ENCODE data around the gene PDE11A. TPM values are rescaled to one million over a fixed set of nuclear protein-coding genes. Genes with fewer than 3 reads are reported as not detected.

PDE11A gene
- total RNA-seq, 1 donor from 2014 or later, result not detected

- ATAC-seq (ENCODE audit: low read depth), result no peak
- no peaks in the 10 kb centered on the region for H3K9me3 Mint-ChIP-seq
- H3K27me3 Mint-ChIP-seq, result no peaks in the 10 kb centered on the region
- H3K4me3 Mint-ChIP-seq, result no peak overlapping the region
- H3K36me3 Mint-ChIP-seq (ENCODE audit: low read depth), result no peaks in the 10 kb centered on the region
- no peak overlapping the region for H3K27ac Mint-ChIP-seq
- POLR2A ChIA-PET, result no interaction called here
- intact Hi-C loops (cut with micrococcal nuclease), result no loop called here
- no peak for DNase-seq
- CTCF ChIA-PET, result no interaction called here
- no peaks in the 10 kb centered on the region for H3K4me1 Mint-ChIP-seq
- TF ChIP-seq, protein P1, sequence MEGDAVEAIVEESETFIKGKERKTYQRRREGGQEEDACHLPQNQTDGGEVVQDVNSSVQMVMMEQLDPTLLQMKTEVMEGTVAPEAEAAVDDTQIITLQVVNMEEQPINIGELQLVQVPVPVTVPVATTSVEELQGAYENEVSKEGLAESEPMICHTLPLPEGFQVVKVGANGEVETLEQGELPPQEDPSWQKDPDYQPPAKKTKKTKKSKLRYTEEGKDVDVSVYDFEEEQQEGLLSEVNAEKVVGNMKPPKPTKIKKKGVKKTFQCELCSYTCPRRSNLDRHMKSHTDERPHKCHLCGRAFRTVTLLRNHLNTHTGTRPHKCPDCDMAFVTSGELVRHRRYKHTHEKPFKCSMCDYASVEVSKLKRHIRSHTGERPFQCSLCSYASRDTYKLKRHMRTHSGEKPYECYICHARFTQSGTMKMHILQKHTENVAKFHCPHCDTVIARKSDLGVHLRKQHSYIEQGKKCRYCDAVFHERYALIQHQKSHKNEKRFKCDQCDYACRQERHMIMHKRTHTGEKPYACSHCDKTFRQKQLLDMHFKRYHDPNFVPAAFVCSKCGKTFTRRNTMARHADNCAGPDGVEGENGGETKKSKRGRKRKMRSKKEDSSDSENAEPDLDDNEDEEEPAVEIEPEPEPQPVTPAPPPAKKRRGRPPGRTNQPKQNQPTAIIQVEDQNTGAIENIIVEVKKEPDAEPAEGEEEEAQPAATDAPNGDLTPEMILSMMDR (IDR thresholded peaks at IDR 0.05), result no peak
Observed at GRCh38 chr2:177887722-177888121, 184.9 kb downstream of the PDE11A start.

DNA sequence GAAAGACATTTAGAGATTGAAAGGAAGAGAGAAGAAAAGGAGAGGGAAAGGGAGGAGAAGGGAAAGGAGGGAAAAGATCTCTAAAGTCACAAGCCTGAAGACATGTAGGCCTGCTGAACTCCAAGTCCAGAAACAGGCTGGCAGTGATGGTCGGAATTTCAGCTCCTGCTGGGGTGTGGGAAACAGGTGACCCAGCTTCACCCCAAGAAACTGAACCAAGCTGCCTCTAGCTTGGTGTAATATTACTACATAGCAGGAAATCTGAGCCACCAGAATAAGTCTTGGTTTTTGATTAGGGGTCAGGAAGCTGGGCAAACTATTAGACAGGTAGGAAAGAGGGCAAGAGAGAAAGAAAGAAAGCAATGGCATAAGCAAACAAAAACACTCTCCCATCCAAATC is 185.8 kb downstream of the PDE11A start:
- Mint-ChIP-seq H3K4me1 (no peaks in the 10 kb centered on the region), H3K27me3 (no peaks in the 10 kb centered on the region), H3K27ac (no peak overlapping the region), H3K4me3 (no peak overlapping the region), H3K9me3 (no peaks in the 10 kb centered on the region), H3K36me3 (ENCODE audit: low read depth) (no peaks in the 10 kb centered on the region)
- intact Hi-C loops (cut with micrococcal nuclease), result no loop called here
- ChIA-PET POLR2A (no interaction called here), CTCF (no interaction called here)
- TF ChIP-seq, protein P1 (IDR thresholded peaks at IDR 0.05), result no peak
- DNase-seq, result no peak
- no peak for ATAC-seq (ENCODE audit: low read depth)

DNA sequence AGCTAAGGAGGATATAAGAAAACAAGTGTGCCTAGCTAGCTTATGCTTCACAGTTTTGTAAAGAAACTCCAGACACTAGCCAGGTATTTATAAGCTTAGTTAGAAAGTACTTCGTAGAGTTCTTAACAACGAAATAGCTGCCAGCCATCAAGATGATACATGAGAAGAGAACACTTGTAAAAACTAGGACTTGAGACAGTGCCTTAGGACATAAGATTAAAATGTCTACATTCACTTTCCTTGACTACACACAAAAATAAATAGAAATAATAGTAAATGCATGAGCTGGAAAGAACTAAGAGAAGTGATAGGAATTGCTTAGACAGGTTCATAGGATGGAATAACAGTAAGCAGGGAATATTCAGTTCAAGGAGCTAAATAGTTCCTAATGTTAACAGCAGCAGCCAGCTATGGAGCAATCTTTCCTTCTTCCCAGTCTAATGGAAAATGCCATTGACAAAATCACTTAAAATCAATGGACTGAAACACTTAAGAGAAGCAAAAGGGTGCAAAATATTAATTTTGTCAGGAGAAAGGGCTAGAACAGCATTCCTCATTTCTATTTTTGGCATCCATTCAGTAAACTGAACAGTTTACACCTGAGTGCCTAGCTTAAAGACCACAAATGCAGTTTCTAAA is 186.6 kb downstream of the PDE11A start:
- no peak for DNase-seq
- no peak overlapping the region for H3K27ac Mint-ChIP-seq
- no peaks in the 10 kb centered on the region for H3K36me3 Mint-ChIP-seq (ENCODE audit: low read depth)
- ATAC-seq (ENCODE audit: low read depth), result no peak
- H3K27me3 Mint-ChIP-seq, result no peaks in the 10 kb centered on the region
- ChIA-PET CTCF (no interaction called here), POLR2A (no interaction called here)
- TF ChIP-seq, protein P1 (IDR thresholded peaks at IDR 0.05), result no peak
- H3K9me3 Mint-ChIP-seq, result peaks cover under 1% of the 10 kb centered on the region
- intact Hi-C loops (cut with micrococcal nuclease), result no loop called here
- no peak overlapping the region for H3K4me3 Mint-ChIP-seq
- no peaks in the 10 kb centered on the region for H3K4me1 Mint-ChIP-seq

DNA sequence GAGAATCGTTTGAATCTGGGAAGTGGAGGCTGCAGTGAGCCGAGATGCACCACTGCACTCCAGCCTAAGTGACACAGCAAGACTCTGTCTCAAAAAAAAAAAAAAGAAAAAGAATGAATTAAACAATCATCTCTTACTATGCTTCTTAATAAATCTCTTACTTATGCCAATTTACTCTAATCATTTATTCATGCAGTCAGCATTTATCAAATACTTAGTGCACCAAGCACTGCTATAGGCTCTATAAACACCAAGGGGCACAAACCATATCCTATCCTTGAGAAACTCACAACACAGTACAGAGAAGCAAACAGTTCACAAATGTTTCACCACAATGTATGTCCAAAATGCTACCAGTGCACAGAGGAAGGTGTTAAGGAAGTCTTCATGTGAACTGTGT is 189.4 kb downstream of the PDE11A start:
- no peaks in the 10 kb centered on the region for H3K36me3 Mint-ChIP-seq (ENCODE audit: low read depth)
- ATAC-seq (ENCODE audit: low read depth) (no peak), DNase-seq (no peak)
- H3K9me3 Mint-ChIP-seq, result peaks cover 5% of the 10 kb centered on the region
- intact Hi-C loops (cut with micrococcal nuclease), result no loop called here
- ChIA-PET CTCF (no interaction called here), POLR2A (no interaction called here)
- TF ChIP-seq, protein P1 (IDR thresholded peaks at IDR 0.05), result no peak
- H3K27me3 Mint-ChIP-seq, result no peaks in the 10 kb centered on the region
- no peaks in the 10 kb centered on the region for H3K4me1 Mint-ChIP-seq
- H3K27ac Mint-ChIP-seq, result no peak overlapping the region
- no peak overlapping the region for H3K4me3 Mint-ChIP-seq

DNA sequence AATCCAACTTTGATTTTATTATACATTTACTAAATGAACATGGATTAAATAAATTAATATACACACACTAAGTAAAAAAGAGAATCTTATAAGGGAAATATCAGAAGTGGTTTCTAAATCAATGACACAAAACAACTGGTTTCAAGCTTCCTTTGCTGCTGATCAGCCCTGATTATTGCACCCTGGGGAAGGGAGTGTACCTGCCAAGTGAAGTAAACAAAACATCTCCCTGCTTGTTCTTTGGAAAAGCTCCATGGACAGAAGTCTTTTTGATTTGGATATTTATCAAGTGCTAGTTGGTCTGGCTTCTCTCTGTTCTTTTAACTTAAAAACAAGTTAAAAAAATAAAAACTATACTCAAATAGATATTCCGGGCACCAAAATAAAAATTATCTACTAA is 190.1 kb downstream of the PDE11A start:
- Mint-ChIP-seq H3K4me1 (no peaks in the 10 kb centered on the region), H3K36me3 (ENCODE audit: low read depth) (no peaks in the 10 kb centered on the region), H3K27ac (no peak overlapping the region), H3K27me3 (no peaks in the 10 kb centered on the region), H3K4me3 (no peak overlapping the region), H3K9me3 (peaks cover 5% of the 10 kb centered on the region)
- TF ChIP-seq, protein P1 (IDR thresholded peaks at IDR 0.05), result no peak
- ChIA-PET POLR2A (no interaction called here), CTCF (no interaction called here)
- no peak for ATAC-seq (ENCODE audit: low read depth)
- no peak for DNase-seq
- intact Hi-C loops (cut with micrococcal nuclease), result no loop called here
